Suprapubic skin (tissue), 4 donors: ENCODE results near the gene C1QC.

Source experiments
- CTCF ChIP-seq, 2 donors: fragments of 200-600 bp in 1 of 2; fragments of 450-650 bp in 1 of 2; sonication (generic) in 1 of 2; IDR thresholded peaks; one replicate each; pipeline ENCODE4 v1.5.1; 2016 to 2019; ENCODE audit warnings: antibody characterized with exemption in 2 of 2, mild to moderate bottlenecking in 1 of 2, moderate library complexity in 1 of 2
- POLR2A ChIP-seq, 2 donors: fragments of 450-650 bp; IDR thresholded peaks; one replicate each; pipeline ENCODE4 v1.6.1; 2017; ENCODE audit warnings: antibody characterized with exemption in 2 of 2, mild to moderate bottlenecking in 2 of 2, moderate library complexity in 2 of 2
- POLR2AphosphoS5 ChIP-seq, 3 donors: sonication (generic); formaldehyde crosslinking; IDR thresholded peaks; one replicate each; pipeline ENCODE4 v1.6.1; 2017; ENCODE audit warnings: antibody characterized with exemption in 3 of 3

GRCh38 chr1:22662986-22663408, 19.6 kb downstream of the C1QC start:
- TF ChIP-seq CTCF (IDR thresholded peaks at IDR 0.05) (no peak), POLR2A (IDR thresholded peaks at IDR 0.05) (no peak), POLR2AphosphoS5 (IDR thresholded peaks at IDR 0.05) (no peak)
